CD4-positive, alpha-beta T cell treated with Interleukin-4 for 1 hour (primary cell): ENCODE results near the gene TMEM147.
A peak's percentile ranks its signal among the peaks of the same experiment; 100 is the strongest.

Experiments
- DNase-seq, 2 donors: peaks; one replicate each; pipeline ENCODE4 v3.0.0-alpha.2; 2020 to 2022

Gene TMEM147, protein sequence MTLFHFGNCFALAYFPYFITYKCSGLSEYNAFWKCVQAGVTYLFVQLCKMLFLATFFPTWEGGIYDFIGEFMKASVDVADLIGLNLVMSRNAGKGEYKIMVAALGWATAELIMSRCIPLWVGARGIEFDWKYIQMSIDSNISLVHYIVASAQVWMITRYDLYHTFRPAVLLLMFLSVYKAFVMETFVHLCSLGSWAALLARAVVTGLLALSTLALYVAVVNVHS

DNA sequence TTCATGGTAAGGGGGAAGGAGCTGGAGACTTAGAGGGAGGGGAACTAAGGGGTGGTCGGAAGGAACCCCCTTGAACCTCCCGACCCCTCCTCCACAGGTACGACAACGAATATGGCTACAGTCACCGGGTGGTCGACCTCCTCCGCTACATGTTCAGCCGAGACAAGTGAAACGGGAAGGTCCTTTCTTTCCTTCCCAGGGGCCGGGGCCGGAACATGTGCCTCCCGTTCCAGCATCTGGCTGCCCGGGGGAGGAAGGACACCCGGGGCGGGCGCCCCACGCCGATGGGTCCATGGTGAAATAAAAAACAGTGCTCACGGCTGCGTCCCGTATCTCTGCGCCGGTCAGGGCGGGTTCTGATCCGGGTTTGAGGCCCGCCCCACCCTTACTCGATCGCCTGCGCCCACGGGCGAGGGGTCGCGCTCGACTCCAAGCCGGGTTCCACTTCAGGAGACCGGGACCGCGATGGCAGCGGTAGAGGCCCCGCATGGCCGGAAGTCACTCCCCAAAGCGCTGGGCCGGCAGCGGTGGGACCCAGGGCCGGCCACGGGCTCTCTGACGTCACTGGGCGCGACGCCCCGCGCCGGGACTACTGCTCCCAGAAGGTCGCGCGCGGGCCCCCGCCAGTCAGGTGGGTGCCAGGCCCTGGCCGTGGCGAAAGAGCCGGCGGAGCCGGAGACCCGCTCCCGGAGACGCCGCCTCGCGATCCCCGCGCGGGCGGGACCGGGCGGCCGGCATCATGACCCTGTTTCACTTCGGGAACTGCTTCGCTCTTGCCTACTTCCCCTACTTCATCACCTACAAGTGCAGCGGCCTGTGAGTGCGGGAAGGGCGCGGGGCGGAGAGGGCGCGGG, at the start of gene TMEM147:
Gene TMEM147 (plus strand): TSS at position 626 of the 854 bp plus-strand sequence. CDS start 114 bp downstream, at position 740.
- DNase-seq, result peak; percentile 83

DNA sequence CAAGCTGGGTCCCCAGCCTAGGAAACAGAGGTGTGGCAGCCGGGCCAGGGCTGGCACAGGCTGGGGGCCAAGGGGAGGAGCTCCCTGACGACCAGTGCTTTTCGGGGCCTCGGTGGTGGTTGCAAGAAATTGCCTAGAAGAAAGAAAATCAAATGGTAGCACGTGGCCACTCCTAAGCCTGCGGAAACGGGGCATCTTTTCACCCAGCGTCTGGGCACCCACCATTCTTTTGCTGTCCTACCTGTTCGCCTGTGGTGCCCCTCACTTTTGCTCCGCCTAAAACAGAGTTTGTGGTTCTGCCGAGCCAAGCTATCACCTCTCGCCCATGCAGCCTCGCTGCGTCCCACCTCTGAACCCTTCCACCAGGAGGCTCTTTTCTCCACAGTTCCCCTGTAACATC, 48.0 kb upstream of the TMEM147 start:
- no peak for DNase-seq

DNA sequence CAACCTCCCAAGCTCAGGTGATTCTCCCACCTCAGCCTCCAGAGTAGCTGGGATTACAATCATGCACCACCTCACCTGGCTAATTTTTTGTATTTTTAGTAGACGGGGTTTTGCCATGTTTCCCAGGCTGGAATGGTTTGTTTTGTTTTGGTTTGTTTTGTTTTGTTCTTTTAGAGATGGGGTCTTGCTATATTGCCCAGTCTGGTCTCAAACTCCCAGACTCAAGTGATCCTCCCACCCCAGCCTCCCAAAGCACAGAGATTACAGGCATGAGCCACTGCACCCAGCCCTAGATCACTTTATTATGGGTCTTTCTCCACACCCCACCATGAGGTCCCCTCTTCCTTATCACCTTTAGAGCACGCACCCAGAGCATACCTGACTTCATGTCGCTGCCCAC, 47.2 kb upstream of the TMEM147 start:
- no peak for DNase-seq

DNA sequence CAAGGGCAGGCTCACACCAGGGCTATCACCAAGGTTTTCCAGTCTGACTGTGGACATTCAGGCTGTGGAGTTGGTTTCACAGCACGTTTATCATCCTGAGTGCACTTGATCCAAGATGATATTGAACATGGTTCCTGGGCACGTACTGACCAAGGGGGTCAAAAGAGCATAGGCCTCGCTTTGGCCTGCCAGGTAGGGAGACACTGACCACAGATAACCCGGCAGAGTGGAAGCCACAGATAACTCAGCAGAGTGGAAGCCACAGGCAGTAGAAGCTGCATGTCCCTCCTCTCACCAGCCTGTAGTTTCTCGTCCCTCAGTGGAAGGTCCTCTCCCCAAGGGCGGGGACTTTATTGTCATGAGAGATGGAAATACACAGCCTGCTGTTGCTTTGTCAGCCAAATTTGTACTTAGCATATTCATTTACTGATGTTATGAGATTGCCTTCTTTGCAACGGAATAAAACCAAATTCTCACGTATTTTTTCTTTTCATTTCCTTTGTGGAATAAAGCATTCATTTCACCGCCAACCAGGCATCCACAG, 46.4 kb upstream of the TMEM147 start:
- no peak for DNase-seq

DNA sequence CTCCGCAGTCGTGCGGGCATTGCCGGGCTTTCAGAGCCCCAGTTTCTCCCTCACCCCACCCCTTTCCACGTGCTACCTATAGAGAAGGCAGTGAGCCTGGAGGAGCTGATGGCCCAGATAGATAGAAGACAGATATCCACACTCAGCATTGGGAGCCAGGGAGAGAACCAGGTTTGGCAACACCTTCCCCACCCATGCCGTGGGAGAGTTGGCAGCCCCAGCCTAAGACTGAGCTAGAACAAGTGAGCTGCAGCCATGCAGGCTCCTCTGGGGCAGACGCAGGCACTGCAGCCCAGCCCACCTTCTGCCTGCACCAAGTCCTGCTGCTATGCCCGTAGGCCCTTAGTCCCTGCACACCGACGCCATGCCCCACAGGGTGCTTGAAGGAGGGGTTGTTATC, 44.8 kb upstream of the TMEM147 start:
- no peak for DNase-seq

DNA sequence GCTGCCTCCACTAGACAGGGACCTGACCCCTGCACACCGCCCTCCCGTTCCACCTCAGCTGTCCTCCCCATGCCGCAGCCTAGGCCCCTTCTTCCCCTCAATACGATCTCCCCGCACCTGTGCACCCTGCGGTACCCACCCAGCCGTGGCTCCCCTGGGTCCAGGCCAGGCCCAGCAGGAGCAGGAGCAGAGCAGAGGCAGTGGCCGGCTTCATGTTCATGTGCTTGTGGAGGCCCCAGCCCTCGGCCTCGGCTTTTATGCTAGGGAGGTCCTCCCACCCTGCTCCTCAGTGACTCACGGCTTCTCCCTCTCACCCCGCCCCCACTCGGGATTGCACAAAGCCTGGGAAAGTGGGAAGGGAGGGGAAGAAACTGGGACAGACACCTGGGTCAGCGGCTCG, 43.7 kb upstream of the TMEM147 start:
- no peak for DNase-seq

DNA sequence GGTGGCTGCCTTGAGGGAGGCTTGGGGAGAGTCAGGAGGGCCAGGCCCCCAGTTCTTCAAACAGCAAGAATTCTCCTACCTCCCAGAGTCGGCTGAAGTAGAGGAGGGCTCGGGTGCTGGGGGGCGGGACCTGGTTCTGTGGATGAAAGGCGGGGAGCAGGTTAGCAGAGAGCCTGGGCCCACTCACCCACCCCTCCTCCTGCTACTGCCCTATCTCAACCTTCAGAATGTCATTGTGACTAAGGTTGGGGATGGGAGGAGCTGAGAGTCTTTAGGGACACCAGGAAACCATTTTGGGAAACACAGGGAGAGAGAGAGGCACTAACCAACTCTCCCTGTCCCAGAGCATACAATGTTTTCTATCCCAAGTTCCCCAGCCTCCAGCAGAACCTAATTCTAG, 42.7 kb upstream of the TMEM147 start:
- no peak for DNase-seq

DNA sequence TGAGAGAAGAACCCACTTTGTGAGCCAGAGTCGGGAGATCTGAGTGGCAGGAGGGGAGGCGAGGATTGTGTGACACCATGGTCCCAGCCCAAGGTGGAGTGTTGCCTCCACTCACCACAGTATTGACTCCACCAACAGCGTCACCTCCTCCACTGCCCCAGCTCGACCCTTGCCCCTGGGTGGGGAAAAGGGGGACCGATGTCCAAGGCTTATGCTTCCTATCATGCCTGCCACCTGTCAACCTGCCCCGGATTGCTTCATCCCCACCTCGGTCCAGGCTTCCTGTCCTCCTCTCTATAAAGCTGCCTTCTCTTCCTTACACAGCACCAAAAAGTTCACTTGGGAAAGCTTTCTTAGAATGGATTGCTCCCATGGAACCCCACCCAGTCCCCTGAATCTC, 39.4 kb upstream of the TMEM147 start:
- no peak for DNase-seq

DNA sequence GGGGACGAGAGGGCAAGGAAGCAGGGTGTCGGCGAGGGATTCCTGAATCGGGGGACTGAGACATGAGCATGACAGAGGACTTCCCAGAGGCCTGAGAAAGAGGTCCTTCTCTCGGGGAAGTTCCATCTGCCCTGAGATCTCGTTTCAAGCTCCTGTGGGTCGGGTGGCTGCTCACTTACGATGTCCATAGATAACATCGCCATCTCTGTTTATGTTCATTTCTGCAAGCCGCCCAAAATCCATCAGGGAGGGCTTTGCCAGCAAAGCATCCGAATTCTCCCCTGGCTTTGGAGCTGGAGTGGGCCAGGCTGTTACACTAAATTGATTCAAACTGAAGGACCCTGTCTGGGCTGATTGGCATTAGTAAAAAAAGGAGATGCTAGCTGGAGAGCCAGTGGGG, 37.9 kb upstream of the TMEM147 start:
- no peak for DNase-seq

DNA sequence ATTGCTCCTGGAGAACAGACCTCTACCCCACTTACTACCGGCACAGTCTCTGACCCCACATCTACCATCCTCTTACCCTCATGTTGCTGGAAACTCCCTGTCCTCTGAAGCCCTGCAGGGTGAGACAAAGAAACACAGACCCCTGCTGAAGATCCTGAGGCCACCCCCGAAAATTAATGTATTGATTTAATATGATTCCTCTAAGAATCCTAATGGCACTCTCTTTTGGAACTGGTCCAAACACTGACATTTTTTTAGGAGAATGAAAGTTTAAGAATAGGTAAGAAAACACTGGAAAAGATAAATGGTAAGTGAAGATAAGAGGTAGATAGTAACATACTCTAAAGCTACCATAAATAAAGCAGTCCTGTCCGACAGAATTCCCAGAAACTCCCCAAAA, 37.3 kb upstream of the TMEM147 start:
- DNase-seq, result no peak

DNA sequence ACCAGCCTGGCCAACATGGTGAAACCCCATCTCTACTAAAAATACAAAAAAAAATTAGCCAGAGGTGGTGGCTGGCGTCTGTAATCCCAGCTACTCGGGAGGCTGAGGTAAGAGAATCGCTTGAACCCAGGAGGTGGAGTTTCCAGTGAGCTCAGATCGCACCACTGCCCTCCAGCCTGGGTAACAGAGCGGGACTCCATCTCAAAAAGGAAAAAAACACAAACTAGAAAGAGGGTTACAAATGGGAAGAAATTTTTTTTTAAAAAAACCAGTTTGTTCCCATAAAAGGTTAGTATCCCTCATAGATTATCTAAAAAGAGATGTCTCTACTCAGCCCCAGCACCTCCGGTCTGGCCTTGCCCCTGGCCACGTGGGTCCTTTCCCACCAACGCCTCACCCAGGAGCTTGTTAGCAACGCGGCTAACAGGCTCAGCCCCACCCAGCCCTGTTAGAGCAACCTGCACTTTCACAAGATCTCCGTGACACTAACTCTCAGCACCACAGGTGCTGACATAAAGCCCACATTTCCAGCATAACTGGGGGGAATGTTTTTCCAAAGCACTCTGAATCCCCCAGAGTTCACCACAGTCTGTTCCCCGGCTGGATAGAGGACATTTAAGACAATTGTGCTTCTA, 36.3 kb upstream of the TMEM147 start:
- DNase-seq, result peak; percentile 41 to 43

DNA sequence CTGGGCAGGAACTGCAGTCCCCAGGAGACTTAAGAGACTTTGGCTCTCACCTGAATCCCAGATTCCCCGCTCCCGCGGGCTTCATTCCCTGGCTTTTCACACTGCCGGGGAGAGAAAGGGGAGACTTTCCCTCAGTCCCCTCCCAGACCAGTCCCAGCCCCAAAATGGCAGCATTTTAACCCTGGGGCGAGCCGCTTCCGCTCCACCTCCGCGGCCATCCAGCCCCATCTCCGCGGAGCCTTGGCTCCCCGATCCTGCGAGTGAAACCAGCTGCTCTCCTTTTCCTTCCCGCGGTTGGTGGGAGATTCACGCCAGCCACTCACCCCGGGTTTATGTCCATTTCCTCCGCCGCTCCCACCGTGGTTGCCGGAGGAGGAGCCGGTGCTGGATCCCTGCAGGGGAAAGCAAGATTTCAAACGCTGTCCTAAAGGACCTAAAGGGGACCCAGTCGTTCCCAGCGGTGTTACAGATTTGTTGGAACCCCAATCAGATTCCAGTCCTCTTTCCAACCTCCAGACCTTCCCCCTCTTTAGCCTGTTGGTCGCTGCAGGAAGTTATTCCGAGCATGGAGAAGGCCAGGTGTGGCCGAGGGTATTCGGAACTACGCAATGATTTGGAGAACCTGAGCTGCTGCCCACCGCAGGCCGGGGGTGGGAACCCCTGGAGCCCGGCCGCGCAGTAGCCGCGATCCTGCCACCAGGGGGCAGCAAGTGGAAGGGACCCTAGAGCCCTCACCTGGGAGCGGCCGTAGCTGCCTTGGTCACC, 35.4 kb upstream of the TMEM147 start:
- peak; percentile 67 to 68 for DNase-seq

DNA sequence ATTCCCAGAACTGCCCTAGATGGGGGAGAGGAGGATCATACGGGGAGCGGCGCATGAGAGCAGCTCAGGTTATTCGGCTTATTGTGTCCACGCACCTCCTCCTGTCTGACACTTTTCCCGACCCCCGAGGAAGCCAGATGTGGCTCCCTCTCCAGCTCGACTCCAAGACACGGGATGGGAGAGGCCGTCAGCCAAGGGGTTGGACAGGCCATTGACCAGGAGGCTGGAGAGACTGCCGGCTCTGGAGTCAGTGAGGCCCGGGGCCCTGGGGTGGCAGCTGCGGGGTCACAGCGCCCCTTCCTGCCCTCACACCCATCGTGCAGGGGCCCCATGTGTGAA, 34.8 kb upstream of the TMEM147 start:
- DNase-seq, result no peak

DNA sequence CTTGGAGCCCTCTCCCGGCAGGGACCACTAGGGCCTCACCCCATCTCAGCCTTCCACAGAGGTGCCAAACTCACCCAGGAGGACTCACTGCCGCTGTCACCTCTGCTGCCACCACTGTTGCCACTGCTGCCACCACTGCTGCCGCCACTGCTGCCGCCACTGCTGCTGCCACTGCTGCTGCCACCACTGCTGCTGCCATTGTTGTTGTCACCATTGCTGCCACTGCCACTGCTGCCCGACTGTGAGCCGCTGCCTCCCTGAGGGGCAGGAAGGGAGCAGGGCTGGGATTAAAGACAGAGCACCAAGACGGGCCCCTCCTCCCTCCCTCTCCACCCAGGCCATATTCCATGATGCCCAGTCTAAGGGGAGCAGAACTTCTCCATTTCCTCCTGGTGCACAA, 34.1 kb upstream of the TMEM147 start:
- DNase-seq, result no peak

DNA sequence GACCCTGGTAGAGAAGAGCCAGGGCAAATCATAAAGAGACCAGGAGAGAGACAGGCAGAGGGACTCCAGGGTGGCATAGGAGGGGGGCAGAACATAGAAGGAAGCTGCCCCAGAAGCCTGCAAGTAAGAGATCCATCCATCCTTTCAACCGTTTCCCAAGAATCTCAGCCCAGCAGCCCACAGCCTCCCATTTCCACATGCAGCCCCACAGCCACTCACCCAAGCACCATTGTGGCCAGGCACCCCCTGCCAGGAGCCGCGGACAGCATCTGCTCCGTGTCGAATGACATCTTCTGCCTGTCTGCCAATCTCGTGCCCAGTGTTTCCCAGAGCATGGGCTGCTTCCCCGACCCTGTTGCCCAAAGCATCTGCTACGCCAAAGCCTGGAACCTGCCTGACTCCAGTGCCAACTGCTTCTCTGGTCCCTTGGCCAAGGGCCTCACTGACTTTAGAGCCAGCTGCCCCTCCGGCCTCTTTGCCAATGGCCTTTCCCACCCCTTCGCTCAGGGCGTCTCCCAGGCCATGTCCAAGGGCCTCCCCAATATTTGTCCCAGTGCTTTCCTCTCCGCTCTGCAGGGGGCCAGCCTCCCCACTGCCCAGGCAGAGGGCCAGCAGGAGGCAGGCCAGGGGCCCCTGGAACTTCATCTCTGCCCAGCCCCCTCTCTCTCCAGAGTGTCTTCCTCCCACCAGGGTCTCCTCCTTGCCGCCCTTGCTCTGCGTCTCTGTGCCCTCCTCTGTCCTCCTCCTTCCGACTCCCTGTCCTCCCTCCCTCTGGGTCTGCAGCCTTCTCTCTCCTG, 32.4 kb upstream of the TMEM147 start:
- DNase-seq, result no peak

DNA sequence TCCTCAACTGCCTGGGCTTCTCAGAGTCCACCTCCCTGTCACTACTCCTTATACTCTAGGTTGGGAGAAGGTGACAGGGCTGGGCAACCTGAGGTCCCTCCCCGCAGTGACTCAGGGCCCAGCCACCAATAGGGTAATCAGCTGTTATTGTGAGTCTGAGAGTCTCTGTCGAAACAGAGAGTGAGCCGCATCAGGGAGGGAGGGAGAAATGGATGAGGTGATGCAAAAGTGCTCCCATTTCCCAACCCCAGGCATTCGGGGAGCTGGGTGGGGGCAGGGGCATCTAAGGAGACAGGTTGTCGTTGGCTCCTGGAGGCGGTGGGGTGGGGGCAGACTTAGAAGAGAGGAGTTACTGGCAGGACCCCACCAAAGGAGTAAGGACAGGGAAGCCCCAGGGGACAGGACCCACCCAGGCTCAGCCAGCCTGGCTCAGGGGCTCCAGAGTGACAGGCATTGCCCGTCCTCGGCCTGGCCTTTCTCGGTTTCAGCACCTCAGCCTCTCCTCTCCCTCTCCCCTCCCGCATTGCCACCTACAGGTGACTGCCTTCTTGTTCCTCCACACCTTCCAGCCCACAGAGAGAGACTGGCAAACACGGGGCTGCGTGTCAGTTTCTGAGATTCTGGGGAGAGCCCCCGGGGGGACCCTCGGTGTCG, 31.7 kb upstream of the TMEM147 start, which contains the start of gene DMKN:
Gene DMKN (minus strand): TSS at position 22 of the 654 bp plus-strand sequence. CDS start 174 bp downstream, outside the sequence.
- DNase-seq, result no peak

DNA sequence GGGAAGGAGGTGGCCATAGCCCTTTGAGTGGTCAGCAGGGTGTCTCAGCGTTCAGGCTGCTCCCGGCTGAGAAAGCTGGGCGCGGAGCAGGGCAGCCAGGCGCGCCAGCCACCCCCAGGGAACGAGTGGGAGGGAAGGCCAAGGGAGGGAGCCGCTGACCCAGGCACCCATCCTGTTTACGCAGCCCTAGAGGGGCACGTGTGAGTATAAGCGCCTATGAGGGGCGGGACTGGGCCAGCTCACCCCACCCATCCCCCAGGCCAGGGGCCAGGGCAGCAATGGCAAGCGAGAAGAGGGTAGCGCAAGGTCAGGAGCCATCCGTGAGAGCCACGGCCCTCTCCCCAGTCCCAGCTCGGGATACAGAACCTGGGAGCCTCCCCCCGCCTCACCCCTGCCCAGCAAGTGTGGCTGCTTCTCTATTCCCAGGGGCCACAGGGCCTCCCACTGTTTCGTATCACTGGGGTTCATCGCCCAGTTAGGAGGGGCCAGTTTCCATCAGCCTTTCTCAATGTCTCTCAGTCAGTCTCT, 31.1 kb upstream of the TMEM147 start:
- DNase-seq, result no peak

DNA sequence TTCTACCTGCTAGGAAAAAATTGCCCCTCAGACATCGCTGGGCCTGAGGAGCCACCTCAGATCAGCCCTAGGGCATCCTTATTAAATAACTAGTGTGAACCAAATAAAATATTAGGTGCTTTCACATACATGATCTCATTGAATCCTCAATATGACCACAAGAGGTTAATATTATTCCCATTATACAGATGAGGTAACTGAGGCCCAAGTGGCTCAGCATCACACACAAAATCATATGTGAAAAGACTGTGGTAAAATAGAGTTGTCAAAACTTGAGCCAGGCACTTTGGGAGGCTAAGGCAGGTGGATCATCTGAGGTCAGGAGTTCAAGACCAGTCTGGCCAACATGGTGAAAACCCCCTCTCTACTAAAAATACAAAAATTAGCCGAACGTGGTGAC, 29.1 kb upstream of the TMEM147 start:
- DNase-seq, result no peak

DNA sequence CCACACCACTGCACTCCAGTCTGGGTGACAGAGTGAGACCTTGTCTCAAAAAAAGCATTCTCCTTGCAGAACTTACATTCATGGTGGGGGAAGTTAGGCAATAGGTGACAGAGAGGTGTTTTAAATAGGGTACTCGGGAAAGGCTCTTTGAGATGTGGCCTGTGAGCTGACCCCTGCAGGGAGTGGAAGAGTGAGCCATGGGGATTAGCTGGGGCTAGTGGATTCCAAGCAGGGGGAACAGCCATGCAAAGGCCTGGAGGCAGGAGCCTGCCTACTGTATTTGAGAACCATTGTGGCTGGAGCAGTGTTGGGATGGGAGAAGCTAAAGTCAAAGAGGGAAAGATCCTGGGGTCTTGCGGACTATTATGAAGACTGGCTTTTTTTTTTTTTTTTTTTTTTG, 28.1 kb upstream of the TMEM147 start:
- DNase-seq, result no peak

DNA sequence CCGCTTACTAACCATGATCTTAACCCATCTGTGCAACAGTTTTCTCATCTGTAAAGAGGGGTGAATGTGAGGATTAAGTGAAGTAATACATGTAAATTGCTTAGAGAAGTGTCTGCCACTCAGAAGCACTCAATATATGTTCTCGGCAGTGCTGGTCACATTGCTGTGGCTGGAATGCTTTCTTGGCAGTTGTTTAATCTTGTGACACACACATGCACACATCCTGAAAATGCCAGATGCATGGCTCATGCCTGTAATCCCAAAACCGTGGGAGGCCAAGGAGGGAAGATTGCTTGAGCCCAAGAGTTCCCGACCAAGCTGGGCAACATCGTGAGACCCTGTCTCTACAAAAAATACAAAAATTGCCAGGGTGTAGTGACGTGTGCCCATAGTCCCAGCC, 27.1 kb upstream of the TMEM147 start:
- no peak for DNase-seq

DNA sequence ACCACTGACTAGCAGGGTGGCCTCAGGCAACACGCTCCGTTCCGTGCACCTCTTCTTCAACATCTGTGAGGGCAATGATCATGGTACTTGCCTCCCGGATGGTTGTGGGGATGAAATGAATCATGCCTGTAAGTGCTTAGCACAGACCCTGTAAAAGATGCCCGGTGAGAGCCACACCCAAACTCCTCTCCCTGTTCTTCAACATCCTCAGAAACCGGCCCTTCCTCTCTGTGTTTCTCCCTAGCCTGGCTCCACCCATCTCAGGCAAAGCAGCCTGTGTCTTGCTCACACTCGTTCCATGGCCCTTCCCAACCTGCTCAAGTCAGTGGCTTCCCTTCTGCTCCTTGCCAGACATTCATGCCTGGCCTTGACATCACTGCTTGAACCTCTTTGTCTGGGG, 26.1 kb upstream of the TMEM147 start:
- no peak for DNase-seq
